Measurements from ENCODE around the gene HDX.
"Not testable (repeated sequence)": the region's sequence is repeated elsewhere in the genome, so short reads cannot be mapped to it uniquely, and the experiment has no call there.

The HDX gene, protein sequence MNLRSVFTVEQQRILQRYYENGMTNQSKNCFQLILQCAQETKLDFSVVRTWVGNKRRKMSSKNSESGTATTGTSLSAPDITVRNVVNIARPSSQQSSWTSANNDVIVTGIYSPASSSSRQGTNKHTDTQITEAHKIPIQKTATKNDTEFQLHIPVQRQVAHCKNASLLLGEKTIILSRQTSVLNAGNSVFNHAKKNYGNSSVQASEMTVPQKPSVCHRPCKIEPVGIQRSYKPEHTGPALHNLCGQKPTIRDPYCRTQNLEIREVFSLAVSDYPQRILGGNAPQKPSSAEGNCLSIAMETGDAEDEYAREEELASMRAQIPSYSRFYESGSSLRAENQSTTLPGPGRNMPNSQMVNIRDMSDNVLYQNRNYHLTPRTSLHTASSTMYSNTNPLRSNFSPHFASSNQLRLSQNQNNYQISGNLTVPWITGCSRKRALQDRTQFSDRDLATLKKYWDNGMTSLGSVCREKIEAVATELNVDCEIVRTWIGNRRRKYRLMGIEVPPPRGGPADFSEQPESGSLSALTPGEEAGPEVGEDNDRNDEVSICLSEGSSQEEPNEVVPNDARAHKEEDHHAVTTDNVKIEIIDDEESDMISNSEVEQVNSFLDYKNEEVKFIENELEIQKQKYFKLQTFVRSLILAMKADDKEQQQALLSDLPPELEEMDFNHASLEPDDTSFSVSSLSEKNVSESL

GRCh38 chrX:84501798-84502628 is at the start of gene HDX:
HDX (minus strand) TSS chrX:84502453; CDS start chrX:84475397, 27,056 bp downstream.
- DNase-seq, result peak; percentile 4

GRCh38 chrX:84541315-84541714 is 39.1 kb upstream of the HDX start:
- DNase-seq, result not testable (repeated sequence)

- DNase-seq, result not testable (repeated sequence)
Observed at GRCh38 chrX:84537627-84538026, 35.4 kb upstream of the HDX start.

DNA sequence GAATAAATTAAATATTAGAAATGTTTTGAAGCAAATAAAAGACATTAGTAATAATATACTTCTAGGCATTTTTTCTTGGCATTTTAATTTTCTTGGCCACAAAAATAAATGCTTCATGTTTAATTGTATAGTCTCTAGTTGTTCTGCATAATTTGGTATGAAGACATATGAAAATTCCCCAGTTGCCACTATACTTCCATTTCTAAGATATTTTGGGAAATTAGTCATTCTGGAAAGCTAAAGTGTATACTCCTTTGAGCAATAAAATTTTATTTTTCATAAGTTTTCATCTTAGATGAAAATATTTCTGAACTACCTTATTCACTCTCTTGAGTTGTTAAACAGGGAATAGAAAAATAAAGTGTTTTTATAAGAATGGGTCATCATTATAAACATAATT is 13.8 kb downstream of the HDX start:
- no peak for DNase-seq

- DNase-seq, result no peak
Observed at GRCh38 chrX:84487365-84488353, 14.6 kb downstream of the HDX start.

DNA sequence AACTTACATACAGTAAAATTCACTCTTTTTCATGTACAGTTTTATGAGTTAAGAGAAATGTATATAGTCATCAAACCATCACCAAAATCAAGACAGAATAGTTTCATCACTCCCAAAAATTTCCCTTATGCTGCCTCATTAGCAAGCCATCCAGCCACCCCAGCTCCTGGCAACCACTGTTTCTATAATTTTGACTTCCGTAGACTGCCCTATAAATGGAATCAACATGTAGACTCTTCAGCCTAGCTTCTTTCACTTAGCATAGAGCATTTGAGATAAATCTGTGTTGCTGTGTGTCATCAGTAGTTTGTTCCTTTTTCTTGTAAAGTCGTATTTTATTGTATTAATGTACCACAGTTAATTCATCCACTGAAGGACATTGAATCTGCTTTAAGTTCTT is 23.2 kb downstream of the HDX start:
- DNase-seq, result no peak

- no peak for DNase-seq
Observed at GRCh38 chrX:84477114-84477513, 25.1 kb downstream of the HDX start.

GRCh38 chrX:84475596-84475995 is 26.7 kb downstream of the HDX start:
- no peak for DNase-seq

DNA sequence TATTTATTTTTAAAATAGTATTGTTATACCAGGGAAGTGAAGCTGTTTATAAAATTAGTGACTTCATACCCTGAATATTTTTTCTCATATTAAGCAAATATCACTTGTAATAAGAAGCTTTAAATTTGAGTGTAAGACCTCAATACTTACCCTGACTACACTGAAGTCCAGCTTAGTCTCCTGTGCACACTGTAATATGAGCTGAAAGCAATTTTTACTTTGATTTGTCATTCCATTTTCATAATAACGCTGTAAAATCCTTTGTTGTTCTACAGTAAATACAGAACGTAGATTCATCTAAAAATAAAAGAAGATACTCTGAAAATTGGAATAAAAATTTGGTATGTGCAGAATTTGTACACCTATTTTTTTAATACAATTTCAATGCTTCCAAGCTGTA is 27.2 kb downstream of the HDX start:
- no peak for DNase-seq

DNA sequence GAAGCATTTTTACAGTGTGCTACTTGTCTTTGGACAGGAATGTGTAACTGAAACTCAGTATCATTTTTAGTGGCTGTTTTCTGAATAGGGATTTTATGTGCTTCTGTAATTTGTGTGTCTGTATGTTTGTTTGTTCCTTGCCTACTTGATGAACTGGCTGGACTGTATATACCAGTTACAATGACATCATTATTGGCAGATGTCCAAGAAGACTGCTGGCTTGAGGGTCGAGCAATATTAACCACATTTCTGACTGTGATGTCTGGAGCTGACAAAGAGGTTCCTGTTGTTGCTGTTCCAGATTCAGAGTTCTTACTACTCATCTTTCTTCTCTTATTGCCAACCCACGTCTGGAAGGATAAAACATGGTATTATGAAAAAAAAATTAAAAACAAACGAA is 33.0 kb downstream of the HDX start:
- DNase-seq, result no peak

GRCh38 chrX:84467898-84468297 is 34.4 kb downstream of the HDX start:
- DNase-seq, result no peak

GRCh38 chrX:84453351-84454246 is 48.7 kb downstream of the HDX start:
- no peak for DNase-seq

GRCh38 chrX:84441143-84441542 is 61.1 kb downstream of the HDX start:
- no peak for DNase-seq

- no peak for DNase-seq
Observed at GRCh38 chrX:84415140-84415539, 87.1 kb downstream of the HDX start.

GRCh38 chrX:84363663-84364062 is 138.6 kb downstream of the HDX start:
- no peak for DNase-seq

GRCh38 chrX:84363051-84363450 is 139.2 kb downstream of the HDX start:
- DNase-seq, result no peak

GRCh38 chrX:84362184-84362838 is 139.9 kb downstream of the HDX start:
- DNase-seq, result no peak

GRCh38 chrX:84358271-84358670 is 144.0 kb downstream of the HDX start:
- no peak for DNase-seq

- no peak for DNase-seq
Observed at GRCh38 chrX:84357296-84357695, 145.0 kb downstream of the HDX start.

- no peak for DNase-seq
Observed at GRCh38 chrX:84340968-84341367, 161.3 kb downstream of the HDX start.

Measured in 8988T (cell line).